Activated CD4-positive, alpha-beta T cell treated with anti-CD3 and anti-CD28 coated beads, Interleukin-2, amount 10 ng/mL, durations not matched to agents 24 days and 14 days (primary cell): ENCODE data around the gene SLC32A1. TPM values are rescaled to one million over a fixed set of nuclear protein-coding genes. Genes with fewer than 3 reads are reported as not detected.

Experiments
- DNase-seq: peaks from one replicate; pipeline ENCODE4 v3.0.0; 2022
- H3K27ac Mint-ChIP-seq: one replicate; pipeline ENCODE4 v1.8.0; 2022; ENCODE audit warnings: mild to moderate bottlenecking, mixed read lengths
- H3K27me3 Mint-ChIP-seq: one replicate; pipeline ENCODE4 v1.8.0; 2022; ENCODE audit warnings: mixed read lengths
- H3K36me3 Mint-ChIP-seq: one replicate; pipeline ENCODE4 v1.8.0; 2022; ENCODE audit warnings: low read depth, mild to moderate bottlenecking, mixed read lengths
- H3K4me1 Mint-ChIP-seq: one replicate; pipeline ENCODE4 v1.8.0; 2021; ENCODE audit warnings: mixed read lengths
- H3K4me3 Mint-ChIP-seq: one replicate; pipeline ENCODE4 v1.8.0; 2022; ENCODE audit warnings: mild to moderate bottlenecking, moderate library complexity, mixed read lengths
- H3K9me3 Mint-ChIP-seq: one replicate; pipeline ENCODE4 v1.8.0; 2021; ENCODE audit warnings: mixed read lengths
- intact Hi-C: fragments of 100-400 bp; cut with micrococcal nuclease; formaldehyde crosslinking; loops from one replicate; pipeline ENCODE4 v1.15.1; 2023
- total RNA-seq: library from RNA; stranded (reverse); gene quantifications from 2 replicates; pipeline ENCODE4 v1.2.3, GENCODE V29; 2022

SLC32A1 gene
- total RNA-seq, result not detected in 2 replicates

- Mint-ChIP-seq H3K9me3 (peaks cover 15% of the 10 kb centered on the region), H3K4me3 (peak within 1 kb of the TSS; percentile 15), H3K27ac (peak within 1 kb of the TSS; percentile 68), H3K4me1 (peaks cover 35% of the 10 kb centered on the region), H3K36me3 (peaks cover 16% of the 10 kb centered on the region), H3K27me3 (peaks cover 85% of the 10 kb centered on the region)
- intact Hi-C loops, result loop anchor here (2.0 kb wide), 1 partner anchor 49 kb away; no protein-coding TSS in a partner anchor
- no peak for DNase-seq
Measured at GRCh38 chr20:38723848-38724625, at the start of gene SLC32A1. Gene SLC32A1, plus strand, starts transcription at chr20:38724486. Its CDS starts 239 bp downstream, at chr20:38724725.

DNA sequence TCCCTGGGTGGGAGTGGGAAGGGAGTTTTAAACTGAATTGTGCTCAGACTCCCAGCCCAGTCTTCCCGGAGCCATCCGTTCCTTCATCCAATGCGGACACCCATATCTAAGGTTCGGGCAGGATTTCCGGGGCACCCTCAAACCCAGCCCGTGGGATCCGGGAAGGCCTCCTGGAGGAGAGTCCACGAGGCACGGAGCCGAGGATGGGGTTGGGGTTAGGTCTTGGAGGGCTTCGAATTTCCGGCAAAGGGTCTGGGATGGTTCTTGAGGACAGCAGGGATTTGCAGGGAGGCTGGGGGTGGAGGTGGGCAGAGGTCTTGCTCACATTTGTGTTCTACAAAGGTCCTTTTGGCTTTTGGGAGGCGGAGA, 49.5 kb upstream of the SLC32A1 start:
- no peak for DNase-seq
- intact Hi-C loops, result loop anchor here (2.0 kb wide), 1 partner anchor 48 kb away; no protein-coding TSS in a partner anchor
- H3K4me1 Mint-ChIP-seq, result peaks cover 5% of the 10 kb centered on the region
- peaks cover 38% of the 10 kb centered on the region for H3K27me3 Mint-ChIP-seq
- peak overlapping the region; percentile 77 for H3K4me3 Mint-ChIP-seq
- H3K27ac Mint-ChIP-seq, result no peak overlapping the region
- no peaks in the 10 kb centered on the region for H3K9me3 Mint-ChIP-seq
- H3K36me3 Mint-ChIP-seq, result no peaks in the 10 kb centered on the region

- Mint-ChIP-seq H3K4me3 (no peak overlapping the region), H3K27me3 (peaks cover 28% of the 10 kb centered on the region), H3K4me1 (peaks cover 5% of the 10 kb centered on the region), H3K9me3 (no peaks in the 10 kb centered on the region), H3K27ac (no peak overlapping the region), H3K36me3 (no peaks in the 10 kb centered on the region)
- DNase-seq, result no peak
- intact Hi-C loops, result no loop called here
Measured at GRCh38 chr20:38676576-38676975, 47.7 kb upstream of the SLC32A1 start.

DNA sequence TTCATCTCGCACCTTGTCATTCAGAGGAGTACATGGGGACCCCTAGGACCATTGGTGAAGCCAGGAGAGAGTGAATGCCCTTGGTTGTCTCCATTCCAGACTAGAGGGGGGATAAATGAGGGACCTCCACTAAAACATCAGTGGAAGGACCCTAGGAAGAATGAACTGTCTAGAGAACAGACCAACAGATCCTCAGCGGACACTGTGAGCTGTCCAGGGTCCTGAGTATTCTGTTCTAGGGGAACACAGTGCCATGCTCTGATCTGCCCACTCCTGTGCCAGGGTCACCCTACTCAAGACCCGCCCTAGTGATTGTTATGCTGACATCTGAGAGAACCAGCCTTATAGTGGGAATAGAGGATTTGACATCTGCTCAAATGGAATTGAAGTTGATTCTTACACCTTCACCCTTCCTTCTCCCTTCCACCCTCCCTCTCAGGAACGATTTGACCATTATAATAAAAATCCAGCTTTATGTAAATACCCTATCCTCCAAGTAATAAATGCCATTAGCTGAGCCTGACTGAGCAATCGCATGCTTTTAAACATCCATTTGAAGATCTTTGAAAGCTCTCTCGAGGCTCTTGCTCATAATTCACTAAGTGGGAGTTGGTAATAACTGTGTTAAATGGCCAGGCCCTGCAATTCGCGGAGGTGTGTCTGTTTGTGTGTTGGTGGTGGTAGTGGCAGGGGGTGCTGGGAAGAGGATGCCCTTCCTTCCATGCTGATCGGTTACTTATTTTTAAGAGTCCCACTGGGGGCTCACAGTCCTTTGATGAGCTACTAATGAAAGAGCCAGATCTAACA, 43.6 kb upstream of the SLC32A1 start:
- intact Hi-C loops, result no loop called here
- peaks cover 2% of the 10 kb centered on the region for H3K9me3 Mint-ChIP-seq
- no peak overlapping the region for H3K4me3 Mint-ChIP-seq
- no peaks in the 10 kb centered on the region for H3K36me3 Mint-ChIP-seq
- H3K27me3 Mint-ChIP-seq, result peaks cover 15% of the 10 kb centered on the region
- H3K27ac Mint-ChIP-seq, result no peak overlapping the region
- DNase-seq, result peak; percentile 81
- H3K4me1 Mint-ChIP-seq, result no peaks in the 10 kb centered on the region

DNA sequence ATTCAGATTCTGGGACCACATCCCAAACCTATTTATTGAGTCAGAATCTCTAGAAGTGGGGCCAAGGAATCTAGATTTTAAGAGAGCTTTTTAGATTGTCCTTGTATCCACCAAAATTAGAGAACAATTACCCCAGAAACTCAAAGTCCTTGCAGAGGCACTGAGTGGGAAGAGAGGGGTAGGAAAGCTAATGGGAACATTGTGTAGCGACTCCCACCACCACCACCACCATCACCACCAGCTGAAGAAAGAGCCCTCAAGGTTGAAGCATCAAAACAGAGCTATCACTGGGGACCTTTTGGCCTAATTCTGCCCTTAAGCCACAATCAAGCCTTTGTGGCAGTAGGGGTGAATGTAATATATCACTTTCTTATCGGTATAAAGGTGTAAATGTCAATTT, 39.0 kb upstream of the SLC32A1 start:
- Mint-ChIP-seq H3K4me1 (no peaks in the 10 kb centered on the region), H3K9me3 (peaks cover 7% of the 10 kb centered on the region), H3K27ac (no peak overlapping the region)

GRCh38 chr20:38685853-38686473, 38.3 kb upstream of the SLC32A1 start:
- peak; percentile 87 for DNase-seq
- Mint-ChIP-seq H3K36me3 (no peaks in the 10 kb centered on the region), H3K4me3 (no peak overlapping the region), H3K27ac (no peak overlapping the region), H3K9me3 (peaks cover 7% of the 10 kb centered on the region), H3K27me3 (peaks cover 23% of the 10 kb centered on the region), H3K4me1 (no peaks in the 10 kb centered on the region)
- intact Hi-C loops, result no loop called here

More for the DNA sequence above, 39.0 kb upstream of the SLC32A1 start:
- peaks cover 23% of the 10 kb centered on the region for H3K27me3 Mint-ChIP-seq
- H3K4me3 Mint-ChIP-seq, result no peak overlapping the region
- intact Hi-C loops, result no loop called here
- no peaks in the 10 kb centered on the region for H3K36me3 Mint-ChIP-seq
- DNase-seq, result no peak

- peaks cover 5% of the 10 kb centered on the region for H3K9me3 Mint-ChIP-seq
- no peaks in the 10 kb centered on the region for H3K4me1 Mint-ChIP-seq
- H3K27me3 Mint-ChIP-seq, result peaks cover 4% of the 10 kb centered on the region
- intact Hi-C loops, result no loop called here
- H3K27ac Mint-ChIP-seq, result no peak overlapping the region
- no peak overlapping the region for H3K4me3 Mint-ChIP-seq
- H3K36me3 Mint-ChIP-seq, result no peaks in the 10 kb centered on the region
- DNase-seq, result peak; percentile 88
Measured at GRCh38 chr20:38692436-38693411, 31.6 kb upstream of the SLC32A1 start.

GRCh38 chr20:38697306-38697705, 27.0 kb upstream of the SLC32A1 start:
- H3K27ac Mint-ChIP-seq, result no peak overlapping the region
- no peaks in the 10 kb centered on the region for H3K27me3 Mint-ChIP-seq
- DNase-seq, result no peak
- peaks cover 3% of the 10 kb centered on the region for H3K9me3 Mint-ChIP-seq
- H3K4me3 Mint-ChIP-seq, result no peak overlapping the region
- H3K36me3 Mint-ChIP-seq, result no peaks in the 10 kb centered on the region
- intact Hi-C loops, result no loop called here
- H3K4me1 Mint-ChIP-seq, result no peaks in the 10 kb centered on the region

GRCh38 chr20:38698541-38698940, 25.7 kb upstream of the SLC32A1 start:
- H3K27ac Mint-ChIP-seq, result no peak overlapping the region
- no peaks in the 10 kb centered on the region for H3K9me3 Mint-ChIP-seq
- no peaks in the 10 kb centered on the region for H3K4me1 Mint-ChIP-seq
- no peaks in the 10 kb centered on the region for H3K36me3 Mint-ChIP-seq
- DNase-seq, result no peak
- intact Hi-C loops, result no loop called here
- H3K4me3 Mint-ChIP-seq, result no peak overlapping the region
- H3K27me3 Mint-ChIP-seq, result peaks cover 2% of the 10 kb centered on the region

GRCh38 chr20:38700141-38700540, 24.1 kb upstream of the SLC32A1 start:
- Mint-ChIP-seq H3K36me3 (no peaks in the 10 kb centered on the region), H3K27me3 (peaks cover 2% of the 10 kb centered on the region), H3K27ac (no peak overlapping the region), H3K4me1 (no peaks in the 10 kb centered on the region), H3K9me3 (no peaks in the 10 kb centered on the region), H3K4me3 (no peak overlapping the region)
- DNase-seq, result no peak
- intact Hi-C loops, result no loop called here

- DNase-seq, result no peak
- Mint-ChIP-seq H3K27me3 (peaks cover 2% of the 10 kb centered on the region), H3K9me3 (no peaks in the 10 kb centered on the region), H3K36me3 (no peaks in the 10 kb centered on the region), H3K27ac (no peak overlapping the region), H3K4me3 (no peak overlapping the region), H3K4me1 (no peaks in the 10 kb centered on the region)
- intact Hi-C loops, result no loop called here
Measured at GRCh38 chr20:38700926-38701325, 23.4 kb upstream of the SLC32A1 start.

DNA sequence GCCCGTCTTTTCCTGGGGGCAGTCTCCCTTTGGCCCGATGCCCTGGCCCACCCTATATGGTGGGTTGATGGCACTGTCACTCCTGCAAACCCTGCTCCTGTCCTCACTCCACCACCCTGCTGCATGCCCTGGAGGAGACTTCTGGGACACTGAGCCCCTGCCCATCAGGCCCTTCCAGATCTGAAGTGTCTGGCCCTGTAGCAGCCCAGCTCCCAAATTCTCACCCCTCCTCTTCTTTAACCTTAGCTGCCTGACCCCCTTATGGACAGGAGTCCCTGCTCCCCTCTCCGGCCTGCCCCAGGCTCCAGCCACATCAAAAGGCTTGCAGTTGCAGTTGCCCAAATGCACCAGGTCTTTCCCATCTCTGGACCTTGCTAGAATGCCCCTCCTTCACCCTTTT, 20.8 kb upstream of the SLC32A1 start:
- Mint-ChIP-seq H3K4me1 (no peaks in the 10 kb centered on the region), H3K36me3 (no peaks in the 10 kb centered on the region), H3K27me3 (peaks cover 4% of the 10 kb centered on the region), H3K27ac (no peak overlapping the region), H3K9me3 (no peaks in the 10 kb centered on the region), H3K4me3 (no peak overlapping the region)
- no peak for DNase-seq
- intact Hi-C loops, result no loop called here

- H3K4me1 Mint-ChIP-seq, result no peaks in the 10 kb centered on the region
- no peak overlapping the region for H3K27ac Mint-ChIP-seq
Measured at GRCh38 chr20:38704136-38704535, 20.1 kb upstream of the SLC32A1 start.

More at GRCh38 chr20:38704136-38704535, 20.1 kb upstream of the SLC32A1 start:
- H3K27me3 Mint-ChIP-seq, result peaks cover 4% of the 10 kb centered on the region
- H3K4me3 Mint-ChIP-seq, result no peak overlapping the region
- H3K36me3 Mint-ChIP-seq, result no peaks in the 10 kb centered on the region
- DNase-seq, result no peak
- H3K9me3 Mint-ChIP-seq, result no peaks in the 10 kb centered on the region
- intact Hi-C loops, result no loop called here
